Mesodermal cell (in vitro differentiated cells): ENCODE measurements around the gene CYP2B6.

ENCODE experiments used
- H3K27ac ChIP-seq: 2 replicates; pipeline ENCODE4 v1.7.0; 2013; ENCODE audit warnings: mild to moderate bottlenecking, low read depth, low read length, moderate library complexity; ENCODE audit not compliant: severe bottlenecking
- H3K36me3 ChIP-seq: 2 replicates; pipeline ENCODE4 v1.7.1; 2013; ENCODE audit warnings: mild to moderate bottlenecking, low read length, moderate library complexity; ENCODE audit not compliant: control insufficient read depth, insufficient read depth
- H3K4me1 ChIP-seq: one replicate; pipeline ENCODE4 v1.7.1; 2013; ENCODE audit warnings: mild to moderate bottlenecking, low read length; ENCODE audit not compliant: insufficient read depth, control insufficient read depth, poor library complexity, severe bottlenecking
- H3K4me3 ChIP-seq: 2 replicates; pipeline ENCODE4 v1.7.0; 2013; ENCODE audit warnings: low read length, control low read depth, mild to moderate bottlenecking; ENCODE audit not compliant: insufficient read depth, poor library complexity, severe bottlenecking; ENCODE audit errors: extremely low read depth
- H3K9me3 ChIP-seq: 2 replicates; pipeline ENCODE4 v1.7.1; 2013; ENCODE audit warnings: mild to moderate bottlenecking, low read length, moderate library complexity; ENCODE audit not compliant: control insufficient read depth
- WGBS, 2 experiments: methylation state at CpG; one replicate each; pipeline ENCODE4 v1.1.5; 2013; ENCODE audit warnings: missing lambda C conversion rate in 2 of 2; ENCODE audit not compliant: insufficient coverage in 2 of 2; 5-methylcytosine and 5-hydroxymethylcytosine counted together

Gene CYP2B6

GRCh38 chr19:41014643-41015042, 23.6 kb downstream of the CYP2B6 start:
- Histone ChIP-seq H3K4me1 (no peaks in the 10 kb centered on the region), H3K9me3 (no peaks in the 10 kb centered on the region), H3K27ac (no peak overlapping the region), H3K4me3 (no peak overlapping the region), H3K36me3 (no peaks in the 10 kb centered on the region)
- 86 to 89% methylated on average over 1 of the region's 1 CpG for WGBS, 2 experiments

DNA sequence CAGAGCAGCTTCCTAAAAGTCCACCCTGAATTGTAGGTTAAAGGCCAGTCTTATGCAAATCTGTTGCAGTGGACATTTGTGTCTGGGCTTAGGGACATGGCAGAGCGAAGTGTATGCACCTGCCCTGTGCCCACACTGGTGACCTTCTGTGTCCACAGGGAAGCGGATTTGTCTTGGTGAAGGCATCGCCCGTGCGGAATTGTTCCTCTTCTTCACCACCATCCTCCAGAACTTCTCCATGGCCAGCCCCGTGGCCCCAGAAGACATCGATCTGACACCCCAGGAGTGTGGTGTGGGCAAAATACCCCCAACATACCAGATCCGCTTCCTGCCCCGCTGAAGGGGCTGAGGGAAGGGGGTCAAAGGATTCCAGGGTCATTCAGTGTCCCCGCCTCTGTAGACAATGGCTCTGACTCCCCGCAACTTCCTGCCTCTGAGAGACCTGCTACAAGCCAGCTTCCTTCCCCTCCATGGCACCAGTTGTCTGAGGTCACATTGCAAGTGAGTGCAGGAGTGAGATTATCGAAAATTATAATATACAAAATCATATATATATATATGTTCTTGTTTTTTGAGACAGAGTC, 25.5 kb downstream of the CYP2B6 start:
- H3K9me3 ChIP-seq, result no peaks in the 10 kb centered on the region
- 87 to 100% methylated on average over 2 to 4 of the region's 12 CpGs for WGBS, 2 experiments
- no peak overlapping the region for H3K27ac ChIP-seq
- H3K4me1 ChIP-seq, result no peaks in the 10 kb centered on the region
- no peaks in the 10 kb centered on the region for H3K36me3 ChIP-seq
- H3K4me3 ChIP-seq, result no peak overlapping the region

DNA sequence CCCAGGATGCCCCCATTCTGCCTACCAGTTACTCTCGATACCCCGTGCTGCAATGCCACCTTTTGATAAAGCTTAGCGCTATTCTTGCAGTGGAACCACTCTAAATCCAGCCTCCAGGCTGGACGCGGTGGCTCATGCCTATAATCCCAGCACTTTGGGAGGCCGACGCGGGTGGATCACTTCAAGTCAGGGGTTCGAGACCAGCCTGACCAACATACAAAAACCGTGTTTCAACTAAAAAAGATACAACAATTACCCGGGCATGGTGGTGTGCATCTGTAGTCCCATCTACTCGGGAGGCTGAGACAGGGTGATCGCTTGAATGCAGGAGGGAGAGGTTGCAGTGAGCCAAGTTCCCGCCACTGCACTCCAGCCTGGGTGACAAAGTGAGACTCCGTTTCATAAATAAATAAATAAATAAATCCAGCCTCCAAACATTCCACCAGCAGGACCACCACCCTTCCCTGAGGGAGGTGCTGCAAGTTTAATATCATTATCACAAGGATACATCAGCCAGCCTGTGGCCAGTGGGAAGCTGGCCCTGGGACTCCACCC, 27.7 kb downstream of the CYP2B6 start:
- Histone ChIP-seq H3K27ac (no peak overlapping the region), H3K9me3 (no peaks in the 10 kb centered on the region), H3K36me3 (no peaks in the 10 kb centered on the region), H3K4me3 (no peak overlapping the region), H3K4me1 (no peaks in the 10 kb centered on the region)
- 87 to 91% methylated on average over 7 to 9 of the region's 15 CpGs for WGBS, 2 experiments

- Histone ChIP-seq H3K4me3 (no peak overlapping the region), H3K27ac (no peak overlapping the region), H3K4me1 (no peaks in the 10 kb centered on the region), H3K36me3 (no peaks in the 10 kb centered on the region), H3K9me3 (no peaks in the 10 kb centered on the region)
- 88% methylated on average over 4 to 5 of the region's 5 CpGs for WGBS, 2 experiments
Measured at GRCh38 chr19:41019346-41019745, 28.3 kb downstream of the CYP2B6 start.

DNA sequence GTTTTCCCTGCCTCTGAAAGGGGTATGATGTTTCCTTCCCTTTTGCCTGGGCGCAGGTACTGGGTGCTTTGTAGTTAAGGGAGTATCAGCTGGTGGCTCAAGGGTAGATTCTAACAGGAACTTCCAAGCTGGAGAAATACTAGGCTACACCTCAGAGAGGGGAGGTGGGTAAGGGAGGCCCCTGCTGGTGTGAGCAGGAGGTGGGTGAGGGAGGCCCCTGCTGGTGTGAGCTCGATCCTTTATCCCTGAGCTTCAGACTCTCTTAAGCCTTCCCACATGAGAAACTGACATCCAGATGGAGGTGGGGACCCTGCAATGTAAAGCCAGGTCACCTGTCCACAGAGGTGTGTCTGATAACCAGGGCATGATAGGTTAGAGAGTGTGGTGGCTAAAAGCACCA, 32.1 kb downstream of the CYP2B6 start:
- no peak overlapping the region for H3K27ac ChIP-seq
- WGBS, 2 experiments, result 50% methylated on average over 1 of the region's 2 CpGs; no CpG with 5 or more reads in 1 of the 2 experiments
- H3K9me3 ChIP-seq, result no peaks in the 10 kb centered on the region
- no peaks in the 10 kb centered on the region for H3K4me1 ChIP-seq
- H3K36me3 ChIP-seq, result no peaks in the 10 kb centered on the region
- no peak overlapping the region for H3K4me3 ChIP-seq

DNA sequence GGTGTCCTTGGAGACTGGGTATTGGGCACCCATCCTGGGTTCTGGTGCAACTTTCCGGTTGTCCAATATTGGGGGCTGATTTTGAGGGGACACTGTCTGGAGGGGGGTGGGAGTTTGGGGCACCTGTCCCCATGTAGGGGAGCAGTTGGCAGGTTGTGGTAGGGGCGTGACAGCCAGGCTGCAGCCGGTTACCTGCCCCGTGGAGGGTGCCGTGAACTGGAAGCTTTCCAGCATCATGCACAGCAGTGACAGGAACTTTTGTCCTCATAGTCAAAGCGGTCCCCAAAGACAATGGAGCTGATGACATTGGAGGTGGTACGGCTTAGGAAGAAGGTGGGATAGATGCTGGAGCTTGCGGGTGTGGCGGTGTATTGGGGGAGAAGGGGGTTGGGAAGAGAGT, 34.3 kb downstream of the CYP2B6 start:
- WGBS, 2 experiments, result 95 to 99% methylated on average over 7 to 9 of the region's 9 CpGs
- Histone ChIP-seq H3K4me1 (no peaks in the 10 kb centered on the region), H3K9me3 (no peaks in the 10 kb centered on the region), H3K27ac (no peak overlapping the region), H3K4me3 (no peak overlapping the region), H3K36me3 (no peaks in the 10 kb centered on the region)

DNA sequence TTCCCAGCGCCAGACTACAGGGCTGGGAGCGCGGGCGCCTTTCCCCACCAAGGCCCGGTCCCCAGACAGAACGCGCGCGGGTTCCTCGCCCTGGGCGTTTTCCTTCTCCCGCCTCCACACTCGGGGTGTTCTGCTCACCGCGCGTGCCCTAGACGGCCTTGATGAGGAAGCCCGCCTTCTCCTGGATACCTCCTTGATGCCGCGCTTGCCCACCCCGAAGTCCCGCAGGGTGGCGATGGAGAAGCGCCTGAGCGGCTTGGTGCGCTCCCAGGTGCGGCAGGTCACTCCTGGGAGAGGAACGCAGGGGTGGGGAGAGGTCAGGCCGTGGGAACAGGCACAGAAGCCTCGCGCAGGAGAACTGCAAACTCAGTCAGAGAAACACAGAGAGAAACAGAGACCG, 34.8 kb downstream of the CYP2B6 start:
- Histone ChIP-seq H3K9me3 (no peaks in the 10 kb centered on the region), H3K27ac (no peak overlapping the region), H3K36me3 (no peaks in the 10 kb centered on the region), H3K4me1 (no peaks in the 10 kb centered on the region), H3K4me3 (no peak overlapping the region)
- 94 to 95% methylated on average over 32 of the region's 32 CpGs for WGBS, 2 experiments

DNA sequence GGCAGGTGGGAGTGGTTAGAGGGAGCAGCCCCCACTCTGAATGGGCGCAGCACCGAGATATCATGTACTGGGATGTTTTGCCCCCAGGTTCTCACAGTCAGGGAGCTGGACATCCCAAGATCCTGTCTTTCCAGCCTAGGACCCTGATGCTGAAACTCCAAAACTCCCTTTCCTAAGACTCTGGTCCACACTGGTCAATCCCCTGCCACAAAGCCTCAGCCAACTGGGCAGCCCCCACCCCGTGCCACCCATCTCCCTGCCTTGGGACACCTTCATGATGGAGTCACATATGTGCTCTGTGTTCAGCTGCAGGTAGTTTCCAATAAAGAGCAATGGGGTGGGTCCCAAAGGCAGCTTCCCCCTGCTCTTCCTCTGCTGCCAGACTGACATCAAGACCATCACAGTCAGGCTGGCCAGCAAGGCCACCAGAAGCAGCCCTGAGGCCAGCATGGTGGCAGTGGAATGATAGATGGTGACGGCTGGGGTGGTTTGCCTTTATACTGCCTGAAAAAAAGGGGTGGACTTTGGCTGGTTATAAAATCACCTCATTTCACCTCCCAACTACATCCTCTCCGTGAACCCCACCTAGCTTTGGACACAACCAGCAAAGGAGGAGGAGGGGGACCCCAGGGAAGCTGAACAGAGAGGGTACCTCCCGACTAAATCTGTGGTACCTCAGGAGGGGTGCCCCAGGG, 36.3 kb downstream of the CYP2B6 start:
- no peaks in the 10 kb centered on the region for H3K4me1 ChIP-seq
- no peak overlapping the region for H3K4me3 ChIP-seq
- no peak overlapping the region for H3K27ac ChIP-seq
- 87 to 97% methylated on average over 3 of the region's 6 CpGs for whole genome bisulfite sequencing, 2 experiments
- no peaks in the 10 kb centered on the region for H3K36me3 ChIP-seq
- H3K9me3 ChIP-seq, result no peaks in the 10 kb centered on the region

DNA sequence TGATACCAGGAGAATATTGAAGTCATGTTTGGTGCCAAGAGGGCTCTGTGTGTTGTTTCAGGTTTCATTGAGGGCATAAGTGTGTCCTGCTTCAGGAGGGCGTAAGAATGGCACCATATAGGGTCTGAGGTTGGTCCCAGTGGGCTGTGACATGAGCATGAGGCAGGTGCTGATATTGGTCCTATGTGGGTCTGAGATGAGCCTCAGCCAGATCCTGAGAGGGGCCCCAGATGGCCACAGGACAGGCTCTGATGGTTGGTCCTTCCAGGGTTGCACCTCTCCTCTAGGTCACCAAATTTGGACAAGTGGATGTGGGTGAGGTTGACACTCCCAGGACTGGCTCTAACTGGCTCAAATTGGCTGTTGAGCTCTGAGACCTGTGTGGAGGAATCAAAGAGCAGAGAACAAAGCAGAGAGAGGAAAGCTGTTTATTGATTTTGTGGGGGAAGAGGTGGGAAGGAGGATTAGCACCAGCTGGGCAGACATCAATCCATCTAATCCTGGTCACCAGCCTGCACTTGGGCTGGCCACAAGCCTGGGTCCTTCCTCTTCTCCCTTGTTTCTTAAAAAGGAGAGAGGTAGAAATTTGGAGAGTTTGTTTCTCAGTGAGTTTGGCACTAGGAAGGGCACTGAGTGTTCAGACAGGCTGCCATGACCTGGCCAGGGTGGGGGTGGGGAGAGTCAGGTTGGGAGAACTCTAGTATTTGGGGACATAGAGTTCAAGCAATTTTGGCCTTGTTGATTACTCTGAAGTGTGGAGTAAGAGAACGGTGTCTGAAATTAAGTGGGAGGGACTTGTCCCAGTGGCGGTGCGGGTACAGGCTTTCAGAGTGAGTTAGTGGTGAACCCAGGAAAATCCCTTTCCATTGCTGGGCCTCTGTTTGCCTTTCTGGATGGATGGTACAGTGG, 38.7 kb downstream of the CYP2B6 start:
- no peaks in the 10 kb centered on the region for H3K4me1 ChIP-seq
- no peak overlapping the region for H3K4me3 ChIP-seq
- WGBS, 2 experiments, result 88 to 93% methylated on average over 3 to 4 of the region's 4 CpGs
- H3K9me3 ChIP-seq, result no peaks in the 10 kb centered on the region
- H3K27ac ChIP-seq, result no peak overlapping the region
- H3K36me3 ChIP-seq, result no peaks in the 10 kb centered on the region

DNA sequence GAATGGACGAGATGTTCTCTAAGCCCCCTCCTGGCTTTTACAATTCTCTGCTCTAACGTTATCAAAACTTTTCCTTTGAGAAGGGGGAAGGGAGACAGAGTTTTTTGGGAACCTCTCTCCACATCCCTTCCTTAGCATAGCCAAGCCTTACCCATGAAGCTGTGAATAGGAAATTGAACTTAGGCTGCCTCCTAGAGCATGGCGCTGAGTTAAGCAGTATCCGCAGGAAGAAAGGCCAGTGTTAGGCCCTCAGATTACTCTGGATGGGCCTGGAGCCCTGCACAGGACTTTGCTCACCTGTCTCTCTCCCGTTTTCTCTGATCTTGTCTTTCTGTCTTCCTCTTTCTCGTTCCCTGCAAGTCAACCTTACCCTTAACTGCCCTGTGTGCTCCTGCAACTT, 39.6 kb downstream of the CYP2B6 start:
- WGBS, 2 experiments, result 73 to 80% methylated on average over 4 to 5 of the region's 6 CpGs
- Histone ChIP-seq H3K9me3 (no peaks in the 10 kb centered on the region), H3K4me1 (no peaks in the 10 kb centered on the region), H3K27ac (no peak overlapping the region), H3K36me3 (no peaks in the 10 kb centered on the region), H3K4me3 (no peak overlapping the region)
